PC-9 (cell line): Measurements from ENCODE around the gene SLC18A3.

Experiments
- CTCF ChIP-seq: fragments of 200-600 bp; sonication (generic); conservative IDR thresholded peaks from 2 replicates; pipeline ENCODE4 v1.6.1; 2017; ENCODE audit warnings: mixed run types, antibody characterized with exemption, mild to moderate bottlenecking, moderate library complexity
- EZH2 ChIP-seq: fragments of 200-600 bp; sonication (generic); IDR thresholded peaks from 2 replicates; pipeline ENCODE4 v1.8.0; 2017; ENCODE audit warnings: antibody characterized with exemption, low read depth

- TF ChIP-seq CTCF (no peak), EZH2 (no peak)
These were observed 41.8 kb downstream of the SLC18A3 start for GRCh38 chr10:49651917-49652316.
